K562 (cell line): ENCODE data around the gene VPS26A. TPM values are rescaled to one million over a fixed set of nuclear protein-coding genes. Genes with fewer than 3 reads are reported as not detected.
A peak's percentile ranks its signal among the peaks of the same experiment; 100 is the strongest.

ENCODE experiments used
- ATAC-seq: fragments of 200-7000 bp; cut with Tn5 transposase; 3 replicates; pipeline ENCODE4 v1.9.1; 2020; ENCODE audit warnings: moderate library complexity
- BruUV-seq: library from RNA; stranded (reverse); fragments of 400-500 nt; replicated peaks from 2 replicates; lab custom pipeline; 2021; lab: Mats Ljungman, UMichigan
- CTCF ChIA-PET: fragments of 300-600 bp; formaldehyde crosslinking; extraction: SDS; loops from one replicate; lab custom pipeline; 2021; ENCODE audit warnings: low intra/inter-chr PET ratio; lab: Yijun Ruan, JAX
- POLR2A ChIA-PET: fragments of 300-600, 350-650 bp; sonication (Branson Sonifier 250); formaldehyde crosslinking; extraction: SDS; loops from one replicate; lab custom pipeline; 2021; ENCODE audit warnings: antibody characterized with exemption, inconsistent platforms; lab: Yijun Ruan, JAX
- DNase-seq, 4 experiments: peaks; one replicate each; pipeline versions ENCODE4 v3.0.0 to v3.0.0-alpha.2; 2011 to 2018; ENCODE audit warnings: low spot score in 3 of 4, mixed read lengths in 3 of 4; ENCODE audit errors: extremely low read depth in 1 of 4
- FAIRE-seq: peaks from 2 replicates; lab custom pipeline; 2011; peaks lifted over from hg19 to GRCh38; lab: Jason Lieb, UNC
- H2AFZ ChIP-seq: 2 replicates; pipeline ENCODE4 v1.6.0; 2011; ENCODE audit warnings: low read depth, low read length, control low read depth, inconsistent platforms
- H3K27ac ChIP-seq: fragments of 200-600 bp; 3 replicates; pipeline ENCODE4 v1.8.0; 2011; ENCODE audit warnings: low read depth, mild to moderate bottlenecking, control low read depth, inconsistent platforms, low read length, moderate library complexity, mixed read lengths; ENCODE audit errors: extremely low read depth
- H3K27me3 ChIP-seq, 2 experiments: fragments of 300-600 bp in 1 of 2; 2 replicates in 1 of 2; 3 replicates in 1 of 2; pipeline versions ENCODE4 v1.6.0 to v1.8.0; 2011; ENCODE audit warnings: inconsistent platforms in 2 of 2, low read length in 2 of 2, mild to moderate bottlenecking in 1 of 2, mixed read lengths in 1 of 2, moderate library complexity in 1 of 2; ENCODE audit not compliant: control insufficient read depth in 2 of 2, insufficient read depth in 2 of 2
- H3K36me3 ChIP-seq: fragments of 300-600 bp; 3 replicates; pipeline ENCODE4 v1.8.0; 2011; ENCODE audit warnings: mild to moderate bottlenecking, low read length, inconsistent platforms; ENCODE audit not compliant: control insufficient read depth, insufficient read depth
- H3K4me1 ChIP-seq, 2 experiments: fragments of 200-600 bp in 1 of 2; replicated peaks in 1 of 2; 2 replicates in 1 of 2; 3 replicates in 1 of 2; pipeline versions ENCODE4 v1.5.1 to v1.8.0; 2011; ENCODE audit warnings: inconsistent platforms in 2 of 2, low read length in 2 of 2, mild to moderate bottlenecking in 1 of 2, mixed read lengths in 1 of 2, moderate library complexity in 1 of 2; ENCODE audit not compliant: control insufficient read depth in 2 of 2, insufficient read depth in 2 of 2
- H3K4me2 ChIP-seq: 2 replicates; pipeline ENCODE4 v1.6.1; 2011; ENCODE audit warnings: low read length, control low read depth, inconsistent platforms, mixed read lengths; ENCODE audit not compliant: insufficient read depth
- H3K4me3 ChIP-seq: fragments of 200-600 bp; sonication (generic), shearing (Covaris generic); 2 replicates; pipeline ENCODE4 v1.5.1; 2016; ENCODE audit warnings: control low read depth, inconsistent platforms
- H3K79me2 ChIP-seq: fragments of 200-600 bp; 3 replicates; pipeline ENCODE4 v1.8.0; 2011; ENCODE audit warnings: low read length, inconsistent platforms; ENCODE audit not compliant: control insufficient read depth, insufficient read depth
- H3K9ac ChIP-seq, 2 experiments: 2 replicates each; pipeline versions ENCODE4 v1.6.0 to v1.6.1; 2011; ENCODE audit warnings: low read depth in 2 of 2, low read length in 2 of 2, control low read depth in 1 of 2, inconsistent platforms in 1 of 2, mild to moderate bottlenecking in 1 of 2, mixed read lengths in 1 of 2; ENCODE audit not compliant: insufficient read depth in 1 of 2
- H3K9me1 ChIP-seq: one replicate; pipeline ENCODE4 v1.6.0; 2011; ENCODE audit warnings: inconsistent platforms, mild to moderate bottlenecking, low read length, moderate library complexity; ENCODE audit not compliant: control insufficient read depth, insufficient read depth
- H3K9me3 ChIP-seq: replicated peaks from 2 replicates; pipeline ENCODE4 v1.5.1; 2011; ENCODE audit warnings: low read depth, low read length, inconsistent platforms; ENCODE audit not compliant: control insufficient read depth, insufficient read depth
- H4K20me1 ChIP-seq: replicated peaks from 2 replicates; pipeline ENCODE4 v1.6.1; 2011; ENCODE audit warnings: low read length, inconsistent platforms, mixed read lengths; ENCODE audit not compliant: control insufficient read depth, insufficient read depth
- COPS2 ChIP-seq: fragments of 450-650 bp; conservative IDR thresholded peaks from 2 replicates; pipeline ENCODE4 v1.6.1; 2016; ENCODE audit warnings: mild to moderate bottlenecking, moderate library complexity
- HSF4 ChIP-seq: fragments of 250-450 bp; sonication (Bioruptor Pico); IDR thresholded peaks from 2 replicates; pipeline ENCODE4 v2.1.2; 2022; ENCODE audit warnings: mild to moderate bottlenecking, moderate library complexity, borderline replicate concordance
- IRF2 ChIP-seq: sonication (generic); formaldehyde crosslinking; IDR thresholded peaks from 2 replicates; pipeline ENCODE4 v1.8.1; 2022; ENCODE audit warnings: mild to moderate bottlenecking, missing genetic modification reagents
- PHB2 ChIP-seq: fragments of 450-650 bp; IDR thresholded peaks from 2 replicates; pipeline ENCODE4 v1.6.1; 2017; ENCODE audit warnings: low read depth
- POLR2H ChIP-seq: IDR thresholded peaks from 2 replicates; pipeline ENCODE4 v1.6.1; 2016; ENCODE audit warnings: missing genetic modification characterization, low read depth, mild to moderate bottlenecking, control low read depth, missing compliant biosample characterization, moderate library complexity
- SLC30A9 ChIP-seq: fragments of 250-450 bp; sonication (Bioruptor Pico); IDR thresholded peaks from 2 replicates; pipeline ENCODE4 v1.8.0; 2022; ENCODE audit warnings: mild to moderate bottlenecking, moderate library complexity
- SMAD4 ChIP-seq: fragments of 250-450 bp; sonication (Bioruptor Pico); conservative IDR thresholded peaks from 2 replicates; pipeline ENCODE4 v1.8.0; 2021; ENCODE audit warnings: inconsistent platforms, mild to moderate bottlenecking, moderate library complexity
- ZNF224 ChIP-seq: sonication (generic); formaldehyde crosslinking; IDR thresholded peaks from 2 replicates; pipeline ENCODE4 v1.8.0; 2022; ENCODE audit warnings: mild to moderate bottlenecking, missing genetic modification reagents
- WGBS: fragments of 100-300 bp; shearing (Covaris generic); methylation state at CpG from one replicate; pipeline ENCODE4 v1.1.6; 2016; ENCODE audit warnings: low coverage, mixed read lengths; ENCODE audit not compliant: insufficient coverage; ENCODE audit errors: missing lambda C conversion rate; 5-methylcytosine and 5-hydroxymethylcytosine counted together
- in situ Hi-C: fragments of 300-500 bp; cut with MboI; formaldehyde crosslinking; loops from 4 replicates; pipeline ENCODE4 v1.15.0; 2018; ENCODE audit warnings: inconsistent platforms, mixed read lengths
- intact Hi-C: fragments of 100-400 bp; cut with micrococcal nuclease; formaldehyde crosslinking; loops from 2 replicates; pipeline ENCODE4 v1.14.2; 2022
- polyA plus RNA-seq, 8 experiments: library from polyadenylated mRNA; depleted of rRNA in 4 of 8; stranded (reverse) in 5 of 8; unstranded in 3 of 8; fragments of >200 nt; fragmentation: Nextera tagmentation in 2 of 8; fragmentation: Illumina TruSeq in 1 of 8; extraction: Ambion mirVana in 2 of 8; extraction: Trizol in 1 of 8; gene quantifications; 2 replicates each; pipeline versions ENCODE4 v1.2.1 to v1.2.3, GENCODE V29; 2011 to 2014; ENCODE audit warnings: inconsistent platforms in 1 of 8, missing spikeins in 1 of 8
- total RNA-seq, 7 experiments: library from RNA; depleted of rRNA in 6 of 7; stranded (reverse); fragments of >200 nt in 6 of 7; fragmentation: Illumina TruSeq in 2 of 7; extraction: Trizol in 2 of 7; gene quantifications; 2 replicates each; pipeline versions ENCODE4 v1.2.1 to v1.2.3, GENCODE V29; 2011 to 2021; ENCODE audit warnings: low replicate concordance in 1 of 7
- TF ChIP-seq, protein P1 (sequence below): fragments of 450-650 bp; IDR thresholded peaks from 2 replicates; pipeline ENCODE4 v1.6.1; 2014; ENCODE audit warnings: low read depth, mild to moderate bottlenecking, moderate library complexity, borderline replicate concordance
- TF ChIP-seq, protein P2 (sequence below): fragments of 450-650 bp; IDR thresholded peaks from 2 replicates; pipeline ENCODE4 v1.6.1; 2016
- TF ChIP-seq, protein P3 (sequence below): fragments of 450-650 bp; IDR thresholded peaks from one replicate; pipeline ENCODE4 v1.6.1; 2018; ENCODE audit warnings: mild to moderate bottlenecking, moderate library complexity; ENCODE audit not compliant: partially characterized antibody
- TF ChIP-seq, protein P4 (sequence below), 2 experiments: fragments of 450-650 bp in 1 of 2; IDR thresholded peaks; 2 replicates each; pipeline ENCODE4 v1.6.1; 2011 to 2017; ENCODE audit warnings: low read depth in 2 of 2, antibody characterized with exemption in 1 of 2, borderline replicate concordance in 1 of 2, low read length in 1 of 2, mild to moderate bottlenecking in 1 of 2, mixed read lengths in 1 of 2; ENCODE audit not compliant: control insufficient read depth in 1 of 2

VPS26A gene
- total and polyA plus RNA-seq, 9 of the 15 experiments (the other 6 are each of a cell fraction or from before 2014, with no cell fraction given): 47.1 to 137 (median 69.3) TPM

DNA sequence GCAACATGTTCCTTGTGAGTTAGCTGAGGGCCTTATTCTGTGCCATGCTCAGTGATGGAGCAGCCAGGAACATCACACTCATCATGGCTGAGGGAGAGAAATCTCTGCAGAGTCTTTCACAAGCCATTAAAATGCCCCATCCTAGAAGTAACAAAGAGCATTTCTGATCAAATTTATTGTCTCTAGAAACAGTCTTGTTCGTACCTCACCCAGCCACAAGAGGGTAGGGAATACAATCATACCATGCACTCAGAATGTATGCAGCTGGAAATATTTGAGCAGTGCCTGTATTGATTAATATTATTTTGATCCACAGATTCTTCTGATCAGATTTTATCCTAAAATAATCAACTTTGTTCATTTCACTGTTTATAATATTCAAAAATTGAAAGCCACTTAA lies 17.3 kb downstream of the VPS26A start:
- Histone ChIP-seq H3K9ac (no peak overlapping the region), H4K20me1 (no peaks in the 10 kb centered on the region; the same call in 1 of the 2 replicates), H3K4me3 (no peak overlapping the region), H3K27me3 (no peaks in the 10 kb centered on the region), H3K36me3 (peaks cover 32% of the 10 kb centered on the region; the same call in 2 of the 3 replicates), H2AFZ (no peak overlapping the region), H3K9me3 (no peaks in the 10 kb centered on the region), H3K4me1 (no peaks in the 10 kb centered on the region), H3K9me1 (no peaks in the 10 kb centered on the region), H3K79me2 (peaks cover 78% of the 10 kb centered on the region), H3K27ac (no peak overlapping the region), H3K4me2 (no peak overlapping the region)
- in situ Hi-C loops: no loop called here
- intact Hi-C loops: no loop called here
- DNase-seq (no peak), ATAC-seq (peak; percentile 20; the same call in 1 of the 3 replicates), FAIRE-seq (no peak)
- 87% methylated on average over 1 of the region's 1 CpG for WGBS
- CTCF ChIA-PET: no interaction called here
- TF ChIP-seq ZNF224 (no peak), SMAD4 (no peak), COPS2 (no peak), PHB2 (no peak), SLC30A9 (CRISPR knock-in tag) (no peak), POLR2H (no peak), HSF4 (CRISPR knock-in tag) (no peak), IRF2 (CRISPR knock-in tag) (no peak)
- TF ChIP-seq, protein P1, sequence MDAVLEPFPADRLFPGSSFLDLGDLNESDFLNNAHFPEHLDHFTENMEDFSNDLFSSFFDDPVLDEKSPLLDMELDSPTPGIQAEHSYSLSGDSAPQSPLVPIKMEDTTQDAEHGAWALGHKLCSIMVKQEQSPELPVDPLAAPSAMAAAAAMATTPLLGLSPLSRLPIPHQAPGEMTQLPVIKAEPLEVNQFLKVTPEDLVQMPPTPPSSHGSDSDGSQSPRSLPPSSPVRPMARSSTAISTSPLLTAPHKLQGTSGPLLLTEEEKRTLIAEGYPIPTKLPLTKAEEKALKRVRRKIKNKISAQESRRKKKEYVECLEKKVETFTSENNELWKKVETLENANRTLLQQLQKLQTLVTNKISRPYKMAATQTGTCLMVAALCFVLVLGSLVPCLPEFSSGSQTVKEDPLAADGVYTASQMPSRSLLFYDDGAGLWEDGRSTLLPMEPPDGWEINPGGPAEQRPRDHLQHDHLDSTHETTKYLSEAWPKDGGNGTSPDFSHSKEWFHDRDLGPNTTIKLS: no peak
- TF ChIP-seq, protein P2, sequence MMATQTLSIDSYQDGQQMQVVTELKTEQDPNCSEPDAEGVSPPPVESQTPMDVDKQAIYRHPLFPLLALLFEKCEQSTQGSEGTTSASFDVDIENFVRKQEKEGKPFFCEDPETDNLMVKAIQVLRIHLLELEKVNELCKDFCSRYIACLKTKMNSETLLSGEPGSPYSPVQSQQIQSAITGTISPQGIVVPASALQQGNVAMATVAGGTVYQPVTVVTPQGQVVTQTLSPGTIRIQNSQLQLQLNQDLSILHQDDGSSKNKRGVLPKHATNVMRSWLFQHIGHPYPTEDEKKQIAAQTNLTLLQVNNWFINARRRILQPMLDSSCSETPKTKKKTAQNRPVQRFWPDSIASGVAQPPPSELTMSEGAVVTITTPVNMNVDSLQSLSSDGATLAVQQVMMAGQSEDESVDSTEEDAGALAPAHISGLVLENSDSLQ: no peak
- TF ChIP-seq, protein P3, sequence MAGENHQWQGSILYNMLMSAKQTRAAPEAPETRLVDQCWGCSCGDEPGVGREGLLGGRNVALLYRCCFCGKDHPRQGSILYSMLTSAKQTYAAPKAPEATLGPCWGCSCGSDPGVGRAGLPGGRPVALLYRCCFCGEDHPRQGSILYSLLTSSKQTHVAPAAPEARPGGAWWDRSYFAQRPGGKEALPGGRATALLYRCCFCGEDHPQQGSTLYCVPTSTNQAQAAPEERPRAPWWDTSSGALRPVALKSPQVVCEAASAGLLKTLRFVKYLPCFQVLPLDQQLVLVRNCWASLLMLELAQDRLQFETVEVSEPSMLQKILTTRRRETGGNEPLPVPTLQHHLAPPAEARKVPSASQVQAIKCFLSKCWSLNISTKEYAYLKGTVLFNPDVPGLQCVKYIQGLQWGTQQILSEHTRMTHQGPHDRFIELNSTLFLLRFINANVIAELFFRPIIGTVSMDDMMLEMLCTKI: no peak
- TF ChIP-seq, protein P4, sequence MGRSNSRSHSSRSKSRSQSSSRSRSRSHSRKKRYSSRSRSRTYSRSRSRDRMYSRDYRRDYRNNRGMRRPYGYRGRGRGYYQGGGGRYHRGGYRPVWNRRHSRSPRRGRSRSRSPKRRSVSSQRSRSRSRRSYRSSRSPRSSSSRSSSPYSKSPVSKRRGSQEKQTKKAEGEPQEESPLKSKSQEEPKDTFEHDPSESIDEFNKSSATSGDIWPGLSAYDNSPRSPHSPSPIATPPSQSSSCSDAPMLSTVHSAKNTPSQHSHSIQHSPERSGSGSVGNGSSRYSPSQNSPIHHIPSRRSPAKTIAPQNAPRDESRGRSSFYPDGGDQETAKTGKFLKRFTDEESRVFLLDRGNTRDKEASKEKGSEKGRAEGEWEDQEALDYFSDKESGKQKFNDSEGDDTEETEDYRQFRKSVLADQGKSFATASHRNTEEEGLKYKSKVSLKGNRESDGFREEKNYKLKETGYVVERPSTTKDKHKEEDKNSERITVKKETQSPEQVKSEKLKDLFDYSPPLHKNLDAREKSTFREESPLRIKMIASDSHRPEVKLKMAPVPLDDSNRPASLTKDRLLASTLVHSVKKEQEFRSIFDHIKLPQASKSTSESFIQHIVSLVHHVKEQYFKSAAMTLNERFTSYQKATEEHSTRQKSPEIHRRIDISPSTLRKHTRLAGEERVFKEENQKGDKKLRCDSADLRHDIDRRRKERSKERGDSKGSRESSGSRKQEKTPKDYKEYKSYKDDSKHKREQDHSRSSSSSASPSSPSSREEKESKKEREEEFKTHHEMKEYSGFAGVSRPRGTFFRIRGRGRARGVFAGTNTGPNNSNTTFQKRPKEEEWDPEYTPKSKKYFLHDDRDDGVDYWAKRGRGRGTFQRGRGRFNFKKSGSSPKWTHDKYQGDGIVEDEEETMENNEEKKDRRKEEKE (IDR thresholded peaks at IDR 0.05; ENCODE audit: borderline replicate concordance in 1 of 2, control insufficient read depth in 1 of 2, low read depth in 2 of 2, low read length in 1 of 2): no peak
- POLR2A ChIA-PET: no interaction called here
- no TSS peak for BruUV-seq
